OCI-LY1 (cell line): ENCODE measurements around the gene RERE.

Experiments
- H2AFZ ChIP-seq: fragments of 200-600 bp; sonication (generic), shearing (Covaris generic); 2 replicates; pipeline ENCODE4 v1.6.0; 2014; ENCODE audit warnings: antibody characterized with exemption, mild to moderate bottlenecking, low read length
- H3F3A ChIP-seq: fragments of 200-600 bp; sonication (generic), shearing (Covaris generic); 2 replicates; pipeline ENCODE4 v1.6.0; 2014; ENCODE audit warnings: mild to moderate bottlenecking, antibody characterized with exemption, low read length, moderate library complexity; ENCODE audit not compliant: insufficient read depth
- H3K27ac ChIP-seq: fragments of 200-600 bp; sonication (generic); 2 replicates; pipeline ENCODE4 v1.5.1; 2014; ENCODE audit warnings: low read length, mixed run types, mild to moderate bottlenecking, low read depth; ENCODE audit not compliant: poor library complexity, severe bottlenecking
- H3K27me3 ChIP-seq: fragments of 200-600 bp; sonication (generic); 2 replicates; pipeline ENCODE4 v1.6.0; 2014; ENCODE audit warnings: antibody characterized with exemption, mild to moderate bottlenecking, low read length, moderate library complexity; ENCODE audit not compliant: insufficient read depth
- H3K36me3 ChIP-seq: fragments of 200-600 bp; sonication (generic); 2 replicates; pipeline ENCODE4 v1.6.1; 2014; ENCODE audit warnings: mild to moderate bottlenecking, antibody characterized with exemption, low read length, moderate library complexity, mixed read lengths; ENCODE audit not compliant: insufficient read depth
- H3K4me1 ChIP-seq: fragments of 200-600 bp; sonication (generic); 2 replicates; pipeline ENCODE4 v1.5.1; 2014; ENCODE audit warnings: mild to moderate bottlenecking, low read length, moderate library complexity; ENCODE audit not compliant: insufficient read depth, severe bottlenecking
- H3K4me2 ChIP-seq: fragments of 200-600 bp; sonication (generic), shearing (Covaris generic); 2 replicates; pipeline ENCODE4 v1.6.1; 2014; ENCODE audit warnings: low read length
- H3K4me3 ChIP-seq: fragments of 200-600 bp; sonication (generic); 2 replicates; pipeline ENCODE4 v1.5.1; 2014; ENCODE audit warnings: low read length, low read depth, mild to moderate bottlenecking, mixed read lengths; ENCODE audit not compliant: poor library complexity, severe bottlenecking
- H3K79me2 ChIP-seq: fragments of 200-600 bp; shearing (Covaris generic); 2 replicates; pipeline ENCODE4 v1.6.1; 2016; ENCODE audit warnings: mixed run types, low read length, mixed read lengths; ENCODE audit not compliant: insufficient read depth
- H3K9ac ChIP-seq: fragments of 200-600 bp; sonication (generic), shearing (Covaris generic); 2 replicates; pipeline ENCODE4 v1.6.1; 2014; ENCODE audit warnings: mild to moderate bottlenecking, low read length, mixed read lengths
- H3K9me2 ChIP-seq: fragments of 200-600 bp; sonication (generic), shearing (Covaris generic); 2 replicates; pipeline ENCODE4 v1.6.1; 2014; ENCODE audit warnings: low read depth, mild to moderate bottlenecking, low read length, mixed read lengths
- H3K9me3 ChIP-seq: fragments of 200-600 bp; shearing (Covaris generic); 2 replicates; pipeline ENCODE4 v1.6.1; 2014; ENCODE audit warnings: low read length, mixed read lengths
- H4K20me1 ChIP-seq: fragments of 200-600 bp; sonication (generic), shearing (Covaris generic); 2 replicates; pipeline ENCODE4 v1.6.0; 2016; ENCODE audit warnings: mild to moderate bottlenecking, low read length; ENCODE audit not compliant: insufficient read depth
- EZH2 ChIP-seq: fragments of 200-600 bp; sonication (generic), shearing (Covaris generic); IDR thresholded peaks from 2 replicates; pipeline ENCODE4 v1.8.0; 2017; ENCODE audit warnings: borderline replicate concordance, mixed run types, mild to moderate bottlenecking, antibody characterized with exemption, low read length, moderate library complexity, mixed read lengths
- TF ChIP-seq, protein P1 (sequence below): fragments of 200-600 bp; sonication (generic), shearing (Covaris generic); IDR thresholded peaks from 2 replicates; pipeline ENCODE4 v1.5.1; 2017; ENCODE audit warnings: mild to moderate bottlenecking, antibody characterized with exemption, low read length, moderate library complexity, mixed read lengths

Gene RERE

DNA sequence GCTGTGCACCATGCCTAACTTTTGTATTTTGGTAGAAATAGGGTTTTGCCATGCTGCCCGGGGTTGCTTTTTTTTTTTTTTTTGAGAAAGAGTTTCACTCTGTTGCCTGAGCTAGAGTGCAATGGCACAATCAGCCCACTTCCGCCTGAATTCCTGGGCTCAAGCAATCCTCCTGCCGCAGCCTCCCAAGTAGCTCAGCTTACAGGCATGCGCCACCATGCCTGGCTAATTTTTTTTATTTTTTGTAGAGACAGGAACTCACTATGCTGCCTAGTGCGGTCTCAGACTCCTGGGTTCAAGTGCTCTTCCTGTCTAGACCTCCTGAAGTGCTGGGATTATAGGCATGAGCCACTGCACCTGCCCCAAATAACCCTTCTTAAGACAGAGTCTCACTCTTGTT is 346.0 kb downstream of the RERE start:
- Histone ChIP-seq H3K4me1 (peaks cover 62% of the 10 kb centered on the region), H3K27ac (no peak overlapping the region), H3K4me2 (no peak overlapping the region), H3K9me3 (no peaks in the 10 kb centered on the region), H2AFZ (no peak overlapping the region), H3K27me3 (no peaks in the 10 kb centered on the region), H3F3A (no peaks in the 10 kb centered on the region), H3K9ac (no peak overlapping the region), H3K4me3 (no peak overlapping the region), H3K79me2 (no peaks in the 10 kb centered on the region), H3K9me2 (no peaks in the 10 kb centered on the region), H4K20me1 (no peaks in the 10 kb centered on the region), H3K36me3 (no peaks in the 10 kb centered on the region)
- TF ChIP-seq EZH2 = no peak
- TF ChIP-seq, protein P1, sequence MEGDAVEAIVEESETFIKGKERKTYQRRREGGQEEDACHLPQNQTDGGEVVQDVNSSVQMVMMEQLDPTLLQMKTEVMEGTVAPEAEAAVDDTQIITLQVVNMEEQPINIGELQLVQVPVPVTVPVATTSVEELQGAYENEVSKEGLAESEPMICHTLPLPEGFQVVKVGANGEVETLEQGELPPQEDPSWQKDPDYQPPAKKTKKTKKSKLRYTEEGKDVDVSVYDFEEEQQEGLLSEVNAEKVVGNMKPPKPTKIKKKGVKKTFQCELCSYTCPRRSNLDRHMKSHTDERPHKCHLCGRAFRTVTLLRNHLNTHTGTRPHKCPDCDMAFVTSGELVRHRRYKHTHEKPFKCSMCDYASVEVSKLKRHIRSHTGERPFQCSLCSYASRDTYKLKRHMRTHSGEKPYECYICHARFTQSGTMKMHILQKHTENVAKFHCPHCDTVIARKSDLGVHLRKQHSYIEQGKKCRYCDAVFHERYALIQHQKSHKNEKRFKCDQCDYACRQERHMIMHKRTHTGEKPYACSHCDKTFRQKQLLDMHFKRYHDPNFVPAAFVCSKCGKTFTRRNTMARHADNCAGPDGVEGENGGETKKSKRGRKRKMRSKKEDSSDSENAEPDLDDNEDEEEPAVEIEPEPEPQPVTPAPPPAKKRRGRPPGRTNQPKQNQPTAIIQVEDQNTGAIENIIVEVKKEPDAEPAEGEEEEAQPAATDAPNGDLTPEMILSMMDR = no peak

DNA sequence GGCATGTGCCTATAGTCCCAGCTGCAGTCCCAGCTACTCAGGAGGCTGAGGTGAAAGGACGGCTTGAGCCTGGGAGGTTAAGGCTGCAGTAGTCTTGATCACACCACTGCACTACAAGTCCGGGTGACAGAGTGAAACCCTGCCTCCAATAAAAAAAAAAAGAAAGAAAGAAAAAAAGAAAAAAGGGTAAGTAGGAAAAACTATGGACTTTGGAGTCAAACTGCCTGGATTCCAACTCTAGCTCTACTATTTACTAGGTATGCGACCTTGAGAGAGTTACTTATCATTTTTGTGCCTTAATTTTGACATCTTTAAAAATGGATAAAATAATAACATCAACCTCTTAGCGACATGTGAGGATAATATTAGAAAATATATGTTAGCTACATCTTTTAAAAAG is 348.7 kb downstream of the RERE start:
- H3K4me3 ChIP-seq = no peak overlapping the region
- H3K27me3 ChIP-seq = no peaks in the 10 kb centered on the region
- no peaks in the 10 kb centered on the region for H3K36me3 ChIP-seq
- no peaks in the 10 kb centered on the region for H3F3A ChIP-seq
- H2AFZ ChIP-seq = no peak overlapping the region
- TF ChIP-seq, protein P1 = no peak
- no peak for TF ChIP-seq EZH2
- H3K4me1 ChIP-seq = peaks cover 66% of the 10 kb centered on the region
- H3K79me2 ChIP-seq = no peaks in the 10 kb centered on the region
- H4K20me1 ChIP-seq = no peaks in the 10 kb centered on the region
- no peak overlapping the region for H3K4me2 ChIP-seq
- peak overlapping the region; percentile 8 for H3K27ac ChIP-seq
- H3K9me2 ChIP-seq = no peaks in the 10 kb centered on the region
- no peaks in the 10 kb centered on the region for H3K9me3 ChIP-seq
- no peak overlapping the region for H3K9ac ChIP-seq

DNA sequence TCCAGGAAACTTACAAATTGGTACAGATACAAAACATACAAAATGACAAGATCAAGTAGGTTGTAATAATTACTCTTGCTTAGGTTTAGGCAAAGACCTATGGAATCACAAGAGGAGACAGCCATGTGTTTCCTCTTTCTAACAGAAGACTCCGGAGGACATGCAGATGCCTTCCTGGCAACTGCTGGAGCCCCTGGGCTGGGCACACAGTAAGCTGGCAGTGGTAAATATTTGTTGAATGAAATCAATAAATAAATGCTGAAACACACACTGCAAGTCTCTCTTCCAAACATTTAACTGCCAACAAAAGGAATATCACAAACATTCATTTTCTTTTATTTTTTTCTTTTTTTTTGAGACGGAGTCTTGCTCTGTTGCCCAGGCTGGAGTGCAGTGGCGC is 350.1 kb downstream of the RERE start:
- H3K4me1 ChIP-seq = peaks cover 66% of the 10 kb centered on the region
- no peak overlapping the region for H3K9ac ChIP-seq
- H4K20me1 ChIP-seq = no peaks in the 10 kb centered on the region

More for the DNA sequence above, 350.1 kb downstream of the RERE start:
- Histone ChIP-seq H3K27me3 (no peaks in the 10 kb centered on the region), H3K36me3 (no peaks in the 10 kb centered on the region), H3K4me3 (no peak overlapping the region), H3K9me3 (no peaks in the 10 kb centered on the region), H3F3A (0 out of 2 replicates have a peak, but pooled peaks cover under 1% of the 10 kb centered on the region), H3K27ac (peak overlapping the region; percentile 92), H2AFZ (no peak overlapping the region), H3K9me2 (no peaks in the 10 kb centered on the region), H3K79me2 (no peaks in the 10 kb centered on the region), H3K4me2 (no peak overlapping the region)
- TF ChIP-seq, protein P1 = no peak
- no peak for TF ChIP-seq EZH2
